ENCODE results near the gene PFN4. TPM values are rescaled to one million over a fixed set of nuclear protein-coding genes. Genes with fewer than 3 reads are reported as not detected.
"Not testable (repeated sequence)": the region's sequence is repeated elsewhere in the genome, so short reads cannot be mapped to it uniquely, and the experiment has no call there.

Gene PFN4
- total RNA-seq, 1 donor from 2014 or later: 0.30 TPM

DNA sequence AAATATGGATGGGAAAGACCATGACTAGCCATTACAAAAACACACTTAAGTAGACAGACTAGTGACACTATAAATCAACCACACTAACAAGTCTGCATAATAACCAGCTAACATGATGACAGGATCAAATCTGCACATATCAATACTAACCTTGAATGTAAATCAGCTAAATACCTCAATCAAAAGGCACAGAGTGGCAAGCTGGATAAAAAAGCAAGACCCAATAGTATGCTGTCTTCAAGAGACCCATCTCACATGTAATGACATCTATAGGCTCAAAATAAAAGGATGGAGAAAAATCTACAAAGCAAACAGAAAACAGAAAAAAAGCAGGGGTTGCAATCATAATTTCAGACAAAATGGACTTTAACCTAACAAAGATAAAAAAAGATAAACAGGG is 16.3 kb downstream of the PFN4 start:
- H3K36me3 Mint-ChIP-seq (ENCODE audit: low read depth): peaks cover 10% of the 10 kb centered on the region
- no peak overlapping the region for H3K27ac Mint-ChIP-seq
- peaks cover 27% of the 10 kb centered on the region for H3K9me3 Mint-ChIP-seq
- intact Hi-C loops (cut with micrococcal nuclease): no loop called here
- no peaks in the 10 kb centered on the region for H3K4me1 Mint-ChIP-seq (ENCODE audit: low read depth)
- peaks cover 12% of the 10 kb centered on the region for H3K27me3 Mint-ChIP-seq (ENCODE audit: low read depth)
- no peak for DNase-seq (ENCODE audit: low spot score)
- H3K4me3 Mint-ChIP-seq (ENCODE audit: low read depth): no peak overlapping the region

DNA sequence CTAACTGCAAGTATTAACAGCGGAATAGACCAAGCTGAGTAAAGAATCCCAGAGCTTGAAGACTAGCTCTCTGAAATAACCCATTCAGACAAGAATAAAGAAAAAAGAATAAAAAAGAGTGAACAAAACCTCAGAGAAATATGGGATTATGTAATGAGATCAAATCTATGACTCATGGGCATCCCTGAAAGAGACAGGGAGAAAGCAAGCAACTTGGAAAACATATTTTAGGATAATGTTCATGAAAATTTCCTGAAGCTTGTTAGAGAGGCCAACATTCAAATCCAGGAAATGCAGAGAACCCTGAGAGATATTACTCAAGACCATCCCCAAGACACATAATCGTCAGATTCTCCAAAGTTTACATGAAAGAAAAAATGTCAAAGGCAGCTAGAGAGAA is 17.3 kb downstream of the PFN4 start:
- Mint-ChIP-seq H3K4me3 (ENCODE audit: low read depth) (no peak overlapping the region), H3K4me1 (ENCODE audit: low read depth) (no peaks in the 10 kb centered on the region), H3K27me3 (ENCODE audit: low read depth) (peaks cover 12% of the 10 kb centered on the region), H3K36me3 (ENCODE audit: low read depth) (peaks cover 10% of the 10 kb centered on the region), H3K27ac (no peak overlapping the region), H3K9me3 (peaks cover 27% of the 10 kb centered on the region)
- intact Hi-C loops (cut with micrococcal nuclease): no loop called here
- DNase-seq (ENCODE audit: low spot score): no peak

DNA sequence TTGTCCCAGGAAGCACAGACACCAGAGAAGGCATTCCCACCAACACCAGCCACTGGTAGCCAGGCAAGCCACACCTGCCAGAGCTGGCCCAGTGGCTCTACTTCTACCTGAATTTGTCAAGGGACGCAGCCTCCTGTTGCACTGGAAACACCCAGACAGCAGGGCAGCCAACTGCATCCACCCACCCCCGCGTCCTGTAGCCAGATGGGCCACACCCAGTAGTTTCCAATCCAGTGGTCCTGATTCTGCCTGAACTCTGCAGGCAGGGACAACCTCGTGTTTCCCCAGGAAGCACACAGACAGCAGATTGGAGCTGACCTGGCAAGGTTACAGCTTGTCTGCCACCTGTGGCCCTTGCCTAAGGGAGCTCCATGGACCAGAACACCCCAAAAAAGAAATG is 18.2 kb downstream of the PFN4 start:
- Mint-ChIP-seq H3K4me3 (ENCODE audit: low read depth) (no peak overlapping the region), H3K36me3 (ENCODE audit: low read depth) (peaks cover 10% of the 10 kb centered on the region), H3K27me3 (ENCODE audit: low read depth) (peaks cover 12% of the 10 kb centered on the region), H3K27ac (no peak overlapping the region), H3K4me1 (ENCODE audit: low read depth) (no peaks in the 10 kb centered on the region), H3K9me3 (peaks cover 33% of the 10 kb centered on the region)
- DNase-seq (ENCODE audit: low spot score): no peak
- intact Hi-C loops (cut with micrococcal nuclease): no loop called here

GRCh38 chr2:24104110-24104650 is 19.0 kb downstream of the PFN4 start:
- Mint-ChIP-seq H3K36me3 (ENCODE audit: low read depth) (peaks cover 10% of the 10 kb centered on the region), H3K4me1 (ENCODE audit: low read depth) (no peaks in the 10 kb centered on the region), H3K9me3 (peaks cover 31% of the 10 kb centered on the region), H3K27me3 (ENCODE audit: low read depth) (peaks cover 12% of the 10 kb centered on the region), H3K4me3 (ENCODE audit: low read depth) (no peak overlapping the region), H3K27ac (no peak overlapping the region)
- DNase-seq (ENCODE audit: low spot score): no peak
- intact Hi-C loops (cut with micrococcal nuclease): no loop called here

DNA sequence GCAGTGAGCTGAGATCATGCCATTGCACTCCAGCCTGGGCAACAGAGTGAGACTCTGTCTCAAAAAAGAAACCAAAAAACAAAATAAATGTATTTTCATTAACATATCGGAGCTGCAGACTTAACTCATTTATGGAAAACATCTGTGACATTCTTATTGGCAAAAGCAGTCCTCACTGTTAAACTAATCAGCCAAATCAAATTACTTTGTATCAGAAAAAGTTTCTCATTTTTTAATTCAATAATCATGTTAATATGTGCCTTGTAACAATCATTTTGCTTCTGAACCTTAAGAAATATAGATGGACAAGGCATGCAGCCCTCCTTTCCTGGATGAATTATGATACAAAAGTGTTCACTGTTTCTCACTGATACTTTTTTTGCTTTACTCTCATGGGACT is 20.5 kb downstream of the PFN4 start:
- intact Hi-C loops (cut with micrococcal nuclease): no loop called here
- no peaks in the 10 kb centered on the region for H3K4me1 Mint-ChIP-seq (ENCODE audit: low read depth)
- DNase-seq (ENCODE audit: low spot score): no peak
- peaks cover 12% of the 10 kb centered on the region for H3K27me3 Mint-ChIP-seq (ENCODE audit: low read depth)
- H3K36me3 Mint-ChIP-seq (ENCODE audit: low read depth): peaks cover 10% of the 10 kb centered on the region
- no peak overlapping the region for H3K4me3 Mint-ChIP-seq (ENCODE audit: low read depth)
- H3K27ac Mint-ChIP-seq: no peak overlapping the region
- H3K9me3 Mint-ChIP-seq: peaks cover 28% of the 10 kb centered on the region

DNA sequence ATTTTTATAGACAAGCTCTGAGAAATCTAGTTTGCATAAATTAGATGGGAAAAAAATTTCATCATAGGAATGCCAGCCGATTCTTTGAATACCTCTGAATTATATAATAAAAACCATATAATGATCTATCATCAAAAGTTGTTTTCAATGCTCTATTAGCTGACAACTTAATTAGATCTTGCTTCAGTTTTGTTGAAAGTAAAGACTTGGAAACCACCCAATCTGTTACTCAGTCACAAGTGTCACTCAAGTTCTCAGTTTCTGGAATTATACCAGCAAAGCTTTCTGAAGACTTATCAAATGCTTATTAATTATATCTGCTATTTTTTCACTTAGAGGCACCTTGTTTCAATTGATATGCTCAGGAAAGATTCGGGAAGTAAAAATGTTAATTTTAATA is 21.1 kb downstream of the PFN4 start:
- Mint-ChIP-seq H3K4me3 (ENCODE audit: low read depth) (no peak overlapping the region), H3K27me3 (ENCODE audit: low read depth) (peaks cover 8% of the 10 kb centered on the region), H3K36me3 (ENCODE audit: low read depth) (peaks cover 7% of the 10 kb centered on the region), H3K4me1 (ENCODE audit: low read depth) (no peaks in the 10 kb centered on the region), H3K9me3 (peaks cover 21% of the 10 kb centered on the region), H3K27ac (no peak overlapping the region)
- intact Hi-C loops (cut with micrococcal nuclease): no loop called here
- no peak for DNase-seq (ENCODE audit: low spot score)

DNA sequence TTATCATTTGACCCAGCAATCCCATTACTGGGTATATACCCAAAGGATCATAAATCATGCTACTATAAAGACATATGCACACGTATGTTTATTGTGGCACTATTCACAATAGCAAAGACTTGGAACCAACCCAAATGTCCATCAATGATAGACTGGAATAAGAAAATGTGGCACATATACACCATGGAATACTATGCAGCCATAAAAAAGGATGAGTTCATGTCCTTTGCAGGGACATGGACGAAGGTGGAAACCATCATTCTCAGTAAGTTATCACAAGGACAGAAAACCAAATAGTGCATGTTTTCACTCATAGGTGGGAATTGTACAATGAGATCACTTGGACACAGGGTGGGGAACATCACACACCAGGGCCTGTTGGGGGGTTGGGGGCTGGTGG is 22.4 kb downstream of the PFN4 start:
- H3K27ac Mint-ChIP-seq; DNase-seq (ENCODE audit: low spot score); H3K36me3 Mint-ChIP-seq (ENCODE audit: low read depth); intact Hi-C loops (cut with micrococcal nuclease); H3K4me1 Mint-ChIP-seq (ENCODE audit: low read depth); H3K27me3 Mint-ChIP-seq (ENCODE audit: low read depth); H3K4me3 Mint-ChIP-seq (ENCODE audit: low read depth): not testable (repeated sequence)
- H3K9me3 Mint-ChIP-seq: peaks cover 15% of the 10 kb centered on the region

DNA sequence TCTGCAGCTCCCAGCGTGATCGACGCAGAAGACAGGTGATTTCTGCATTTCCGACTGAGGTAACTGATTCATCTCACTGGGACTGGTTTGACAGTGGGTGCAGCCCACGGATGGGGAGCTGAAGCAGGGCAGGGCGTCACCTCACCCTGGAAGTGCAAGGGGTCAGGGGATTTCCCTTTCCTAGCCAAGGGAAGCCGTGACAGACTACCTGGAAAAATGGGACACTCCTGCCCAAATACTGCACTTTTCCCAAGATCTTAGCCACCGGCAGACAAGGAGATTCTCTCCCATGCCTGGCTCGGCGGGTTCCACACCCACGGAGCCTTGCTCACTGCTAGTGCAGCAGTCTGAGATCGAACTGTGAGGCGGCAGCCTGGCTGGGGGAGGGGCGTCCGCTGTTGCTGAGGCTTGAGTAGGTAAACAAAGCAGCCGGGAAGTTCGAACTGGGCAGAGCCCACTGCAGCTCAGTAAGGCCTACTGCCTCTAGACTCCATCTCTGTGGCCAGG is 27.9 kb downstream of the PFN4 start:
- H3K4me1 Mint-ChIP-seq (ENCODE audit: low read depth); intact Hi-C loops (cut with micrococcal nuclease); H3K27ac Mint-ChIP-seq; DNase-seq (ENCODE audit: low spot score); H3K4me3 Mint-ChIP-seq (ENCODE audit: low read depth); H3K9me3 Mint-ChIP-seq; H3K27me3 Mint-ChIP-seq (ENCODE audit: low read depth): not testable (repeated sequence)
- peaks cover 11% of the 10 kb centered on the region for H3K36me3 Mint-ChIP-seq (ENCODE audit: low read depth)

DNA sequence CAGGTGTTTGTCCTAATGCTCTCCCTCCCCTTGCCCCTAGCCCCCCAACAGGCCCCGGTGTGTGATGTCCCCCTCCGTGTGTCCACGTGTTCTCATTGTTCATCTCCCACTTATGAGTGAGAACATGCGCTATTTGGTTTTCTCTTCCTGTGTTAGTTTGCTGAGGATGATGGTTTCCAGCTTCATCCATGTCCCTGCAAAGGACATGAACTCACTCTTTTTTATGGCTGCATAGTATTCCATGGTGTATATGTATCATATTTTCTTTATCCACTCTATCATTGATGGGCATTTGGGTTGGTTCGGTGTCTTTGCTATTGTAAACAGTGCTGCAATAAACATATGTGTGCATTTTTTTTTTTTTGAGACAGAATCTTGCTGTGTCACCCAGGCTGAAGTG is 29.9 kb downstream of the PFN4 start:
- DNase-seq (ENCODE audit: low spot score); H3K27me3 Mint-ChIP-seq (ENCODE audit: low read depth); H3K27ac Mint-ChIP-seq; intact Hi-C loops (cut with micrococcal nuclease); H3K4me3 Mint-ChIP-seq (ENCODE audit: low read depth); H3K9me3 Mint-ChIP-seq; H3K4me1 Mint-ChIP-seq (ENCODE audit: low read depth): not testable (repeated sequence)
- peaks cover 11% of the 10 kb centered on the region for H3K36me3 Mint-ChIP-seq (ENCODE audit: low read depth)

DNA sequence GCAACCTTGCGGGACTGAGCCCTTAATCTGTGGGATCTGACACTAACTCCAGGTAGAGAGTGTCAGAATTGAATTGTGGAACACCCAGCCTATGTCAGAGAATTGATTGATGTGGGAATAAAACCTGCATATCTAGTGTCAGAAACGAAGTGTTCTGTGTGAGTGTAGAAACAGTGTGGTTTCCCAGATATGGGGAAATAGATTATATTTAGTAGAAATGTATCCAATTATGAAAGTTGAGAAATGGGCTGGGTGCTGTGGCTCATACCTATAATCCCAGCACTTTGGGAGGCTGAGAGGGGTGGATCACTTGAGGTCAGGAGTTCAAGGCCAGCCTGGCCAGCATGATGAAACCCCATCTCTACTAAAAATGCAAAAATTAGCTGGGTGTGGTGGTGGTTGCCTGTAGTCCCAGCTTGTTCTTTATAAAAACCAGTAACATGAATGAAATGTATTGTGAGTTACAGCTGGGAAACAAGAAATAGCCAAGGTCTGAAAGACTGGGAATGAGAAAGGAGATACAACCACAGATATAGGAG is 34.2 kb downstream of the PFN4 start:
- H3K27me3 Mint-ChIP-seq (ENCODE audit: low read depth): no peaks in the 10 kb centered on the region
- peaks cover 10% of the 10 kb centered on the region for H3K4me1 Mint-ChIP-seq (ENCODE audit: low read depth)
- H3K36me3 Mint-ChIP-seq (ENCODE audit: low read depth): no peaks in the 10 kb centered on the region
- intact Hi-C loops (cut with micrococcal nuclease): no loop called here
- DNase-seq (ENCODE audit: low spot score): no peak
- H3K9me3 Mint-ChIP-seq: no peaks in the 10 kb centered on the region
- H3K4me3 Mint-ChIP-seq (ENCODE audit: low read depth): no peak overlapping the region
- no peak overlapping the region for H3K27ac Mint-ChIP-seq

DNA sequence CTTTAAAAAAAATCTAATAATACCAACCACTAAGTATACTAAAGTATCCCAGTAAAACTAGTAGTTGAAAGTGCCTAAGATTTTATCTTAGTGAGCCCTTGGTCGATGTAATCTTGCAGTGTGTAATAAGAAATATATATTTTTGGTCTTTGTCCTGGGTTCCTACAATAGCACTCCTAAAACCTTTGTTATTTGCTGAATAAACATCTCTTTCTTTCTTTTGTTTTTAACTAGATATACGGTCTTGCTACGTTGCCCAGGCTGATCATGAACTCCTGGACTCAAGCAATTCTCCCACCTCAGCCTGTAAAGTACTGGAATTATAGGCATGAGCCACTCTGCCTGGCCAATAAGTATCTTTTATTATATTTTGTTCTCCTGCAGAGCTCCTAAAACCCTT is 36.1 kb downstream of the PFN4 start:
- Mint-ChIP-seq H3K4me1 (ENCODE audit: low read depth) (peaks cover 18% of the 10 kb centered on the region), H3K4me3 (ENCODE audit: low read depth) (no peak overlapping the region), H3K27me3 (ENCODE audit: low read depth) (no peaks in the 10 kb centered on the region), H3K27ac (no peak overlapping the region), H3K9me3 (no peaks in the 10 kb centered on the region), H3K36me3 (ENCODE audit: low read depth) (no peaks in the 10 kb centered on the region)
- no peak for DNase-seq (ENCODE audit: low spot score)
- intact Hi-C loops (cut with micrococcal nuclease): no loop called here

- no peaks in the 10 kb centered on the region for H3K9me3 Mint-ChIP-seq
- intact Hi-C loops (cut with micrococcal nuclease): no loop called here
- no peak overlapping the region for H3K4me3 Mint-ChIP-seq (ENCODE audit: low read depth)
- H3K4me1 Mint-ChIP-seq (ENCODE audit: low read depth): peaks cover 18% of the 10 kb centered on the region
- no peak for DNase-seq (ENCODE audit: low spot score)
- no peaks in the 10 kb centered on the region for H3K27me3 Mint-ChIP-seq (ENCODE audit: low read depth)
- H3K27ac Mint-ChIP-seq: no peak overlapping the region
- H3K36me3 Mint-ChIP-seq (ENCODE audit: low read depth): peaks cover 3% of the 10 kb centered on the region
Measured at GRCh38 chr2:24086241-24086640, 36.9 kb downstream of the PFN4 start.

DNA sequence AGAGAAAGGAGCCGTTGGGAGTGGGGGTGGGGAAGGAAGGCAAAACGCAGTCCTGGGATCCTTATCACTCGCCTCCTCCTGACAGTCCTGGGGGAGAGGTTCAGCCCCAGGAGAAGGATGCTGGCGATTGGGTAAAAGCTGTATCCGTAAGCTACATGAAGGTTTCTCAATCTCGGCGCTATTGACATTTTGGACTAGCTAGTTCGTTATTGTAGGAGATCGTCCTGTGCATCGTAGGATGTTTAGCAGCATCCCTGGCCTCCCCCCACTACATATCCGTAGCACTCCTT is 38.0 kb downstream of the PFN4 start:
- Mint-ChIP-seq H3K9me3 (no peaks in the 10 kb centered on the region), H3K27me3 (ENCODE audit: low read depth) (no peaks in the 10 kb centered on the region), H3K4me3 (ENCODE audit: low read depth) (peak overlapping the region; percentile 84), H3K27ac (no peak overlapping the region), H3K4me1 (ENCODE audit: low read depth) (peaks cover 18% of the 10 kb centered on the region), H3K36me3 (ENCODE audit: low read depth) (peaks cover 5% of the 10 kb centered on the region)
- intact Hi-C loops (cut with micrococcal nuclease): loop anchor here (2.0 kb wide), 1 partner anchor 158 kb away; the partner anchor contains the start of gene ATAD2B
- DNase-seq (ENCODE audit: low spot score): no peak

Measured in activated T-helper 2 cell treated with anti-CD3 and anti-CD28 coated beads, Interferon-gamma antibody, Interleukin-2, Interleukin-4, amounts not matched to agents 10 μg/mL and 5 μg/mL and 100 μg/mL, durations not matched to agents 14 hours and 24 hours and 36 hours (primary cell).